SU-DHL-6 (cell line): Measurements from ENCODE around the gene ZCCHC24.

Source experiments
- H2AFZ ChIP-seq: fragments of 200-600 bp; sonication (generic); 2 replicates; pipeline ENCODE4 v1.6.1; 2014; ENCODE audit warnings: low read depth, mild to moderate bottlenecking, moderate library complexity, mixed read lengths, antibody characterized with exemption, low read length; ENCODE audit not compliant: severe bottlenecking
- H3F3A ChIP-seq: fragments of 200-600 bp; shearing (Covaris generic); 2 replicates; pipeline ENCODE4 v1.6.0; 2016; ENCODE audit warnings: antibody characterized with exemption, mild to moderate bottlenecking; ENCODE audit not compliant: insufficient read depth
- H3K27ac ChIP-seq: fragments of 200-600 bp; sonication (generic); 2 replicates; pipeline ENCODE4 v1.5.1; 2016; ENCODE audit warnings: low read depth, mild to moderate bottlenecking, low read length, moderate library complexity, mixed read lengths
- H3K27me3 ChIP-seq: fragments of 200-600 bp; sonication (generic), shearing (Covaris generic); 2 replicates; pipeline ENCODE4 v1.6.0; 2014; ENCODE audit warnings: mild to moderate bottlenecking, low read length
- H3K36me3 ChIP-seq: fragments of 200-600 bp; sonication (generic); 2 replicates; pipeline ENCODE4 v1.6.1; 2014; ENCODE audit warnings: mild to moderate bottlenecking, low read length, mixed read lengths
- H3K4me2 ChIP-seq: fragments of 300-600, 200-600 bp; shearing (Covaris generic), sonication (generic); 2 replicates; pipeline ENCODE4 v1.6.0; 2014; ENCODE audit warnings: low read length, low read depth, mild to moderate bottlenecking; ENCODE audit not compliant: poor library complexity, severe bottlenecking
- H3K4me3 ChIP-seq: fragments of 200-600 bp; sonication (generic); 2 replicates; pipeline ENCODE4 v1.5.1; 2014; ENCODE audit warnings: antibody characterized with exemption, low read length, mild to moderate bottlenecking, mixed read lengths; ENCODE audit not compliant: insufficient read depth, poor library complexity, severe bottlenecking
- H3K79me2 ChIP-seq: fragments of 200-600 bp; sonication (generic); 2 replicates; pipeline ENCODE4 v1.6.1; 2014; ENCODE audit warnings: mild to moderate bottlenecking, low read length, moderate library complexity; ENCODE audit not compliant: insufficient read depth
- H3K9ac ChIP-seq: fragments of 200-600 bp; sonication (generic); 2 replicates; pipeline ENCODE4 v1.7.0; 2014; ENCODE audit warnings: mild to moderate bottlenecking, low read length
- H3K9me2 ChIP-seq: fragments of 200-600 bp; sonication (generic); replicated peaks from 2 replicates; pipeline ENCODE4 v1.6.1; 2014; ENCODE audit warnings: low read length; ENCODE audit not compliant: insufficient read depth
- H3K9me3 ChIP-seq: fragments of 200-600 bp; sonication (generic); 2 replicates; pipeline ENCODE4 v1.6.1; 2014; ENCODE audit warnings: low read length, mixed read lengths; ENCODE audit not compliant: insufficient read depth
- H4K20me1 ChIP-seq: fragments of 200-600 bp; sonication (generic); 2 replicates; pipeline ENCODE4 v1.6.1; 2014; ENCODE audit warnings: low read depth, mild to moderate bottlenecking, antibody characterized with exemption, low read length, moderate library complexity, mixed read lengths
- CTCF ChIP-seq: fragments of 200-600 bp; sonication (generic); IDR thresholded peaks from one replicate; pipeline ENCODE4 v1.5.1; 2017; ENCODE audit warnings: antibody characterized with exemption, mild to moderate bottlenecking, low read length, moderate library complexity; ENCODE audit not compliant: insufficient read depth, poor library complexity, severe bottlenecking
- EZH2phosphoT487 ChIP-seq: fragments of 200-600 bp; sonication (generic), shearing (Covaris generic); conservative IDR thresholded peaks from 2 replicates; pipeline ENCODE4 v1.6.1; 2018; ENCODE audit warnings: mild to moderate bottlenecking, antibody characterized with exemption, low read length, moderate library complexity, mixed read lengths

Gene ZCCHC24

GRCh38 chr10:79427965-79428364, 17.5 kb downstream of the ZCCHC24 start:
- H3K9me3 ChIP-seq: no peaks in the 10 kb centered on the region
- no peaks in the 10 kb centered on the region for H3K79me2 ChIP-seq
- no peak overlapping the region for H3K4me2 ChIP-seq
- H3F3A ChIP-seq: no peaks in the 10 kb centered on the region
- no peaks in the 10 kb centered on the region for H3K9me2 ChIP-seq
- H3K27me3 ChIP-seq: no peaks in the 10 kb centered on the region
- no peak overlapping the region for H3K4me3 ChIP-seq
- no peaks in the 10 kb centered on the region for H4K20me1 ChIP-seq
- no peaks in the 10 kb centered on the region for H3K36me3 ChIP-seq
- no peak overlapping the region for H2AFZ ChIP-seq
- TF ChIP-seq CTCF: no peak
- no peak for TF ChIP-seq EZH2phosphoT487
- no peak overlapping the region for H3K9ac ChIP-seq
- no peak overlapping the region for H3K27ac ChIP-seq

- H3F3A ChIP-seq: no peaks in the 10 kb centered on the region
- no peaks in the 10 kb centered on the region for H3K27me3 ChIP-seq
- H3K9me2 ChIP-seq: no peaks in the 10 kb centered on the region
- no peak overlapping the region for H3K9ac ChIP-seq
- H3K4me2 ChIP-seq: no peak overlapping the region
- no peaks in the 10 kb centered on the region for H3K36me3 ChIP-seq
- no peaks in the 10 kb centered on the region for H4K20me1 ChIP-seq
- H2AFZ ChIP-seq: no peak overlapping the region
- no peak overlapping the region for H3K27ac ChIP-seq
- no peak for TF ChIP-seq CTCF
- TF ChIP-seq EZH2phosphoT487: no peak
- H3K9me3 ChIP-seq: no peaks in the 10 kb centered on the region
- H3K4me3 ChIP-seq: no peak overlapping the region
- no peaks in the 10 kb centered on the region for H3K79me2 ChIP-seq
These were observed 20.3 kb downstream of the ZCCHC24 start for GRCh38 chr10:79425074-79425532.

- no peaks in the 10 kb centered on the region for H3K9me3 ChIP-seq
- no peak overlapping the region for H2AFZ ChIP-seq
- H3K27ac ChIP-seq: no peak overlapping the region
- TF ChIP-seq CTCF: no peak
- TF ChIP-seq EZH2phosphoT487: no peak
- no peaks in the 10 kb centered on the region for H3F3A ChIP-seq
- no peaks in the 10 kb centered on the region for H4K20me1 ChIP-seq
- H3K4me3 ChIP-seq: no peak overlapping the region
- H3K9ac ChIP-seq: no peak overlapping the region
- H3K4me2 ChIP-seq: no peak overlapping the region
- no peaks in the 10 kb centered on the region for H3K9me2 ChIP-seq
- no peaks in the 10 kb centered on the region for H3K79me2 ChIP-seq
- H3K27me3 ChIP-seq: no peaks in the 10 kb centered on the region
- no peaks in the 10 kb centered on the region for H3K36me3 ChIP-seq
These were observed 21.0 kb downstream of the ZCCHC24 start for GRCh38 chr10:79424221-79425073.
